22Rv1 (cell line): ENCODE data around the gene ITPKB.

Experiments used
- H3K27ac ChIP-seq: fragments of 450-650 bp; 2 replicates; pipeline ENCODE4 v1.5.1; 2017
- ZFX ChIP-seq: fragments of 450-650 bp; IDR thresholded peaks from 2 replicates; pipeline ENCODE4 v1.6.1; 2017; ENCODE audit warnings: antibody characterized with exemption, borderline replicate concordance
- TF ChIP-seq, protein P1 (sequence below): fragments of 450-650 bp; IDR thresholded peaks from 2 replicates; pipeline ENCODE4 v1.5.1; 2017; ENCODE audit warnings: mild to moderate bottlenecking

ITPKB gene

DNA sequence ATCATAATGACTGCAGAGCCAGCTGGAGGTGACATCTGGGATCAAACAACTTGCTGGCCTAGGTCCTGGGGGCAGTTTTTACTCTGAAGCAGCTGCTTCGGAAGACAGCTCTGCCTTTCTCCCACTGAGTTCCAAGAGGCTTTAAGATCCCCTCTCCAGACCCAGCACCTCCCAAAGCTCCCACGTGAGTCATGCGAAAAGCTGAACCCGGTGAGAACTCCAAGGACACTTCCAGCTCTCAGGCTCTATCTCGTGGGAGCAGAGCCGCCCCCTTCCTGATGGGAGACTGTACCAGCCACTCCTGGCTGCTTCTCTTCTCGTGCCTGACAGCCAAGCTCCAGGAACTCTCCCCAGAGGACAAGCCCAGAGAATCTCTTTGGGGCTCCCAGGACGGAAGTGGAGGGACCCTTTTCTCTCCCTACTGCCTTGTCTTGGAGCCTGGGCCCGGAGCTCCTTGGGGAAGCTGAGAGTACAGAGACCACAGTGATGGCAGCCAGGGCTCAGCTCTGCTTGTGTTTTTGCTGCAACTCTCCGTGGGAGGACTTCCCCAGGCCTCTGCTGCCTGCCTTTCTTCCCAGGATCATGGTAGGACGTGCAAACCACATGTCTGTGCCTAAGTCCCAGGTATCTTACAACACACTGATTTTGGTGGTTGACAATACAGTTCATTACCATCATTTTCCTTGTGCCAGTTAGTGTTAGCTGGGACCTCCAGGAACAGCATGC, 149.9 kb downstream of the ITPKB start:
- TF ChIP-seq, protein P1, sequence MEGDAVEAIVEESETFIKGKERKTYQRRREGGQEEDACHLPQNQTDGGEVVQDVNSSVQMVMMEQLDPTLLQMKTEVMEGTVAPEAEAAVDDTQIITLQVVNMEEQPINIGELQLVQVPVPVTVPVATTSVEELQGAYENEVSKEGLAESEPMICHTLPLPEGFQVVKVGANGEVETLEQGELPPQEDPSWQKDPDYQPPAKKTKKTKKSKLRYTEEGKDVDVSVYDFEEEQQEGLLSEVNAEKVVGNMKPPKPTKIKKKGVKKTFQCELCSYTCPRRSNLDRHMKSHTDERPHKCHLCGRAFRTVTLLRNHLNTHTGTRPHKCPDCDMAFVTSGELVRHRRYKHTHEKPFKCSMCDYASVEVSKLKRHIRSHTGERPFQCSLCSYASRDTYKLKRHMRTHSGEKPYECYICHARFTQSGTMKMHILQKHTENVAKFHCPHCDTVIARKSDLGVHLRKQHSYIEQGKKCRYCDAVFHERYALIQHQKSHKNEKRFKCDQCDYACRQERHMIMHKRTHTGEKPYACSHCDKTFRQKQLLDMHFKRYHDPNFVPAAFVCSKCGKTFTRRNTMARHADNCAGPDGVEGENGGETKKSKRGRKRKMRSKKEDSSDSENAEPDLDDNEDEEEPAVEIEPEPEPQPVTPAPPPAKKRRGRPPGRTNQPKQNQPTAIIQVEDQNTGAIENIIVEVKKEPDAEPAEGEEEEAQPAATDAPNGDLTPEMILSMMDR, result no peak
- TF ChIP-seq ZFX, result no peak

DNA sequence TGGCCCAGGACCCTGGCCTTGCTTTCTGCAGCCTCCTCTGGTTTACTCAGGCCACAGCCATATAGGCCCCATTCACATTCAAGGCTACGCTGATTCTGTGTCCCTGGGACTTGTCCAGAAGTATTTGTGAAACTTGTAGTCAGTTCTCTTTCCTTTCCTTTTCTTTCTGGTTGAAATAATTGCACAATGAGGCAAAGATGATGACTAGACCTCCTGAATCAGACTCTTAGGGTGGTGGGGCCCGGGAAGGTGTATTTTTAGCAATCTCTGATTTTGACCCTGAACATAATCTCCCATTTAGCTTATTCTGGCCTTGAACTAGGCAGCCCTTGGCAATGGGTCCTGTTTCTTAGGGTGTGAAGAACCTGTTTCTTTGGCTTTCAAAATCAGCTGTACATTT, 150.6 kb downstream of the ITPKB start:
- H3K27ac ChIP-seq, result no peak overlapping the region
- no peak for TF ChIP-seq ZFX
- TF ChIP-seq, protein P1, result no peak

More for the DNA sequence above, 149.9 kb downstream of the ITPKB start:
- no peak overlapping the region for H3K27ac ChIP-seq

DNA sequence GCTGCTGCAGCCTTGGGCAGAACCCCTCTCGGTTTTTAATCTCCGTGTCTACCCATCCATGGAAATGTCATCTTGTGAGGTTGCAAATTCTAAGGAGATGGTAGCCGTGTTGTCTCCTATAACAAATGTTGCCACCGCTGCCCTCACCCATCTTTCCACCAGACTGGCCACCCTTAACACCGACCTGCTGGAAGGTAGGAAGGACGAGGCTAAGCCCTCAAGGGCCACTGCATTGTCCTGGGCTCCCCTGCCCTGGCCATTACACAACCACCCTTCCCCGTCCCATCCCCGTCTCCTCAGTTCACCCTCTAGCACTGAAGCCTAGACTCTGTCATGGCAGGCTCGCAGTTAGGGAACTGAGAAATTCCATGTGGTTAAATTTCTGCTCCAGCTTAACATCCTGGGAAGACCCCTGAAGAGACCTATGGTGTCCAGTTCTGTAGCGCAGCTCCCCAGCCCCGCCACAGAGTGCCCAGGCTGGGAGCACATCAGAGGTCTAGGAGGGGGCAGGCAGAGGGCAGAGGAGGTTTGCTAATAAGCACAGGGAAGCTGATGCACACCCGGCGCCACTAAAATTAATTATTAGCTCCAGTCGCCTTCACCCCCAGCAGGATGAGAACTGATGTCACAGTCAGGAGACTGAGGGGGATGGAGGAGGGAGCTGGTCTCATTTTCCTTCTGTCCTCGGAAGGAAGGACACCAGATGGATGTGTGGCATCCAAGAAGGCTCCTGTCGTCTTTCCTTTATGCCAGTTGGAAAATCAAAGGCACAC, 152.2 kb downstream of the ITPKB start:
- no peak overlapping the region for H3K27ac ChIP-seq
- TF ChIP-seq, protein P1, result no peak
- no peak for TF ChIP-seq ZFX

DNA sequence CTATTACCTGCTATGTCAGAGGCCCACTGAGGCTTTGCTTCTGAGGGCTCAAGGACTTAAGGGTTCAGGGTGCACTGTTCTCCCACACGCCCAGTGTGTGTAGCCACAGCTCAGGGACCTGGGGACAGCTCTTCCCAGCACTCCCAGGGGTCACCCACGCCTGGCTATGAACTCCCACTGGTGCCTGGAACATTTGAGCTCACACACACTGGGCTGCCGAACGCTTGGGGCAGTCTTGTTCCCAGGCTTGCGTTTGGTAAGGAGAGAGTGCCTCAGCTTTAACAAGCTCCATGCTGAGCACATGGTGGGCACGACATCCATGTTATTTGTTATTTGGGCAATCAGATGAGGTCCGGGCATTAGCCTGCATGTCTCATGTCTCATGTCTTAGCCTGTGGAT, 153.0 kb downstream of the ITPKB start:
- TF ChIP-seq ZFX, result no peak
- TF ChIP-seq, protein P1, result no peak
- H3K27ac ChIP-seq, result no peak overlapping the region

DNA sequence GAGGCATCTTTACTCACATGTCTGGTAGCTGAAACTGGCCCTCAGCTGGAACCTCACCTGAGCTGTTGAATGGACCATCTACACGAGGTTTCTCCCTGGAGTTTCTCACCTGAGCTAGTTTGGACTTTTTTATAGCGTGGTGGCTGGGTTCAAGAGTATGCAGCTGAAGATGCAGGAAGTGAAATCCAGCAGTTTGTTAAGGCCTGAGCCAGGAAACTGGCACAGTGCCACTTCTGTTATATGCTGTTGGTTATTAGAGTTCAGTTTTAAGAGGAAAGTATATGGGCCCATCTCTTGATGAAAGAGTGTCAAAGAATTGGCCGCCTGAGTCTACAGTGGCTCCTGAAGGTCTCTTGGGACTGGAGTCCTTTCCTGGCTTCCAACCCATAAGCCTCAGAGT, 154.9 kb downstream of the ITPKB start:
- no peak overlapping the region for H3K27ac ChIP-seq
- TF ChIP-seq, protein P1, result no peak

DNA sequence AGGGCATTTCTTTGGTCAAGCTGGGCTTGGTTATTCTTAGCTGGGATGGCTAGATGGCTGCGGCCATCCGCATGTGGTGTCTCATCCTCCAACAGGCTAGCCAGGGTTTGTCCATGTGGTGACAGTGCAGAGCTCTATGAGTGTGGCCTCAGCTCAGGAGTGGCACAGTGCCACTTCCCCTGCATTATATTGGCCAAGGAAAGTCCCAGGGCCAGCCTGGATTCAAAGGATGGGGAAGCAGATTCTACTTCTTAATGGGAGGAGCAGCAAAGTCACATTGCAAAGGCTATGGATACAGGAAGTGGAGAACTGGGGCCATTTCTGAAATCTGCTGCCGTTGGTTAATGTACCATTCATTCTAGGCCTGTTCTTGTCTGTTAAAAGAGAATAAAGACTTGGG, 156.1 kb downstream of the ITPKB start:
- H3K27ac ChIP-seq, result no peak overlapping the region
- TF ChIP-seq ZFX, result no peak
- TF ChIP-seq, protein P1, result no peak
